ENCODE data around the gene SCARB1.

Gene SCARB1

GRCh38 chr12:124770728-124771127 is 92.9 kb downstream of the SCARB1 start:
- no peak overlapping the region for H3K9ac ChIP-seq (ENCODE audit: low read length)
- WGBS (ENCODE audit: extremely low coverage, insufficient coverage, insufficient read length), result no CpG with 5 or more reads among the region's 5 CpGs
- peaks cover 0 to 3% of the 10 kb centered on the region in 2 experiments for H3K4me1 ChIP-seq (ENCODE audit: control insufficient read depth in 1 of 2, insufficient read depth in 2 of 2, low read length in 2 of 2)
- no peaks in the 10 kb centered on the region for H3K36me3 ChIP-seq (ENCODE audit: control insufficient read depth in 1 of 2, insufficient read depth in 2 of 2, low read length in 2 of 2)
- H3K9me3 ChIP-seq (ENCODE audit: insufficient read depth, low read depth, low read length), result peaks cover 8% of the 10 kb centered on the region
- H4K12ac ChIP-seq (ENCODE audit: low read depth, low read length), result no peak overlapping the region
- no peak overlapping the region for H4K91ac ChIP-seq (ENCODE audit: low read depth, low read length)
- H2BK5ac ChIP-seq (ENCODE audit: low read depth, low read length, poor library complexity), result no peak overlapping the region
- H3K14ac ChIP-seq (ENCODE audit: low read length), result no peak overlapping the region
- H3K23ac ChIP-seq (ENCODE audit: low read length), result no peak overlapping the region
- no peak overlapping the region for H3K18ac ChIP-seq (ENCODE audit: low read length)
- no peak overlapping the region for H3K27ac ChIP-seq (ENCODE audit: low read depth, low read length)
- H2AK5ac ChIP-seq (ENCODE audit: low read length), result no peak overlapping the region
- no peaks in the 10 kb centered on the region for H3K27me3 ChIP-seq (ENCODE audit: insufficient read depth, low read length)
- no peak overlapping the region for H3K4me2 ChIP-seq (ENCODE audit: low read length)
- no peak overlapping the region for H2AFZ ChIP-seq (ENCODE audit: insufficient read depth, low read length, poor library complexity)
- H2BK120ac ChIP-seq (ENCODE audit: insufficient read depth, low read length, poor library complexity), result no peak overlapping the region
- DNase-seq, result no peak
- no peaks in the 10 kb centered on the region for H3K79me2 ChIP-seq (ENCODE audit: control insufficient read depth, insufficient read depth, low read length, poor library complexity)
- H3K4ac ChIP-seq (ENCODE audit: low read depth, low read length), result no peak overlapping the region
- H4K8ac ChIP-seq (ENCODE audit: low read depth, low read length), result no peak overlapping the region
- H3K4me3 ChIP-seq (ENCODE audit: low read depth, low read length), result no peak overlapping the region
- no peak overlapping the region for H2BK12ac ChIP-seq (ENCODE audit: low read length)
- H3K79me1 ChIP-seq (ENCODE audit: low read length), result peaks cover 4% of the 10 kb centered on the region

GRCh38 chr12:124769881-124770512 is 93.7 kb downstream of the SCARB1 start:
- Histone ChIP-seq H2BK5ac (ENCODE audit: low read depth, low read length, poor library complexity) (no peak overlapping the region), H3K18ac (ENCODE audit: low read length) (no peak overlapping the region), H3K4me3 (ENCODE audit: low read depth, low read length) (no peak overlapping the region), H4K12ac (ENCODE audit: low read depth, low read length) (no peak overlapping the region), H3K9me3 (ENCODE audit: insufficient read depth, low read depth, low read length) (peaks cover 7% of the 10 kb centered on the region), H2BK12ac (ENCODE audit: low read length) (no peak overlapping the region), H3K4me2 (ENCODE audit: low read length) (no peak overlapping the region), H2AK5ac (ENCODE audit: low read length) (no peak overlapping the region), H3K14ac (ENCODE audit: low read length) (no peak overlapping the region), H4K91ac (ENCODE audit: low read depth, low read length) (no peak overlapping the region), H3K4me1 (ENCODE audit: control insufficient read depth in 1 of 2, insufficient read depth in 2 of 2, low read length in 2 of 2) (peaks cover 4 to 10% of the 10 kb centered on the region in 2 experiments), H3K4ac (ENCODE audit: low read depth, low read length) (no peak overlapping the region), H3K9ac (ENCODE audit: low read length) (no peak overlapping the region), H3K79me2 (ENCODE audit: control insufficient read depth, insufficient read depth, low read length, poor library complexity) (no peaks in the 10 kb centered on the region), H3K23ac (ENCODE audit: low read length) (no peak overlapping the region), H2BK120ac (ENCODE audit: insufficient read depth, low read length, poor library complexity) (peak overlapping the region; percentile 18), H3K27me3 (ENCODE audit: insufficient read depth, low read length) (no peaks in the 10 kb centered on the region), H3K36me3 (ENCODE audit: control insufficient read depth in 1 of 2, insufficient read depth in 2 of 2, low read length in 2 of 2) (no peaks in the 10 kb centered on the region), H3K27ac (ENCODE audit: low read depth, low read length) (no peak overlapping the region), H3K79me1 (ENCODE audit: low read length) (peaks cover 6% of the 10 kb centered on the region), H2AFZ (ENCODE audit: insufficient read depth, low read length, poor library complexity) (no peak overlapping the region), H4K8ac (ENCODE audit: low read depth, low read length) (peak overlapping the region; percentile 14)
- no CpG with 5 or more reads among the region's 14 CpGs for WGBS (ENCODE audit: extremely low coverage, insufficient coverage, insufficient read length)
- no peak for DNase-seq

GRCh38 chr12:124769163-124769530 is 94.5 kb downstream of the SCARB1 start:
- Histone ChIP-seq H3K79me2 (ENCODE audit: control insufficient read depth, insufficient read depth, low read length, poor library complexity) (no peaks in the 10 kb centered on the region), H2BK120ac (ENCODE audit: insufficient read depth, low read length, poor library complexity) (no peak overlapping the region), H2BK5ac (ENCODE audit: low read depth, low read length, poor library complexity) (no peak overlapping the region), H3K4me2 (ENCODE audit: low read length) (no peak overlapping the region), H3K14ac (ENCODE audit: low read length) (no peak overlapping the region), H3K4ac (ENCODE audit: low read depth, low read length) (no peak overlapping the region), H2AK5ac (ENCODE audit: low read length) (no peak overlapping the region), H4K8ac (ENCODE audit: low read depth, low read length) (no peak overlapping the region), H3K18ac (ENCODE audit: low read length) (no peak overlapping the region), H2AFZ (ENCODE audit: insufficient read depth, low read length, poor library complexity) (no peak overlapping the region), H3K79me1 (ENCODE audit: low read length) (peaks cover 6% of the 10 kb centered on the region), H3K4me3 (ENCODE audit: low read depth, low read length) (no peak overlapping the region), H2BK12ac (ENCODE audit: low read length) (no peak overlapping the region), H3K23ac (ENCODE audit: low read length) (no peak overlapping the region), H4K91ac (ENCODE audit: low read depth, low read length) (no peak overlapping the region), H3K27ac (ENCODE audit: low read depth, low read length) (no peak overlapping the region), H3K4me1 (ENCODE audit: control insufficient read depth in 1 of 2, insufficient read depth in 2 of 2, low read length in 2 of 2) (peaks cover 4 to 13% of the 10 kb centered on the region in 2 experiments), H3K9me3 (ENCODE audit: insufficient read depth, low read depth, low read length) (peaks cover 6% of the 10 kb centered on the region), H3K27me3 (ENCODE audit: insufficient read depth, low read length) (no peaks in the 10 kb centered on the region), H3K36me3 (ENCODE audit: control insufficient read depth in 1 of 2, insufficient read depth in 2 of 2, low read length in 2 of 2) (no peaks in the 10 kb centered on the region), H4K12ac (ENCODE audit: low read depth, low read length) (no peak overlapping the region), H3K9ac (ENCODE audit: low read length) (no peak overlapping the region)
- DNase-seq, result no peak
- no CpG with 5 or more reads among the region's 3 CpGs for WGBS (ENCODE audit: extremely low coverage, insufficient coverage, insufficient read length)

- Histone ChIP-seq H3K18ac (ENCODE audit: low read length) (no peak overlapping the region), H2BK5ac (ENCODE audit: low read depth, low read length, poor library complexity) (no peak overlapping the region), H3K27me3 (ENCODE audit: insufficient read depth, low read length) (no peaks in the 10 kb centered on the region), H4K91ac (ENCODE audit: low read depth, low read length) (peak overlapping the region; percentile 33), H3K79me1 (ENCODE audit: low read length) (peaks cover 6% of the 10 kb centered on the region), H2BK12ac (ENCODE audit: low read length) (no peak overlapping the region), H2AK5ac (ENCODE audit: low read length) (no peak overlapping the region), H3K23ac (ENCODE audit: low read length) (no peak overlapping the region), H4K8ac (ENCODE audit: low read depth, low read length) (no peak overlapping the region), H3K4me2 (ENCODE audit: low read length) (no peak overlapping the region), H2BK120ac (ENCODE audit: insufficient read depth, low read length, poor library complexity) (no peak overlapping the region), H3K36me3 (ENCODE audit: control insufficient read depth in 1 of 2, insufficient read depth in 2 of 2, low read length in 2 of 2) (no peaks in the 10 kb centered on the region), H3K79me2 (ENCODE audit: control insufficient read depth, insufficient read depth, low read length, poor library complexity) (no peaks in the 10 kb centered on the region), H3K14ac (ENCODE audit: low read length) (no peak overlapping the region), H3K9ac (ENCODE audit: low read length) (no peak overlapping the region), H2AFZ (ENCODE audit: insufficient read depth, low read length, poor library complexity) (no peak overlapping the region), H3K27ac (ENCODE audit: low read depth, low read length) (no peak overlapping the region), H3K9me3 (ENCODE audit: insufficient read depth, low read depth, low read length) (peaks cover 6% of the 10 kb centered on the region), H3K4me3 (ENCODE audit: low read depth, low read length) (no peak overlapping the region), H3K4ac (ENCODE audit: low read depth, low read length) (no peak overlapping the region), H3K4me1 (ENCODE audit: control insufficient read depth in 1 of 2, insufficient read depth in 2 of 2, low read length in 2 of 2) (peaks cover 4 to 13% of the 10 kb centered on the region in 2 experiments), H4K12ac (ENCODE audit: low read depth, low read length) (no peak overlapping the region)
- peak; percentile 57 to 65 for DNase-seq
- no CpG with 5 or more reads among the region's 11 CpGs for WGBS (ENCODE audit: extremely low coverage, insufficient coverage, insufficient read length)
Measured at GRCh38 chr12:124768452-124769162, 95.1 kb downstream of the SCARB1 start.
